22Rv1 (cell line): ENCODE measurements around the gene LHPP.

Experiments
- CTCF ChIP-seq: fragments of 450-650 bp; IDR thresholded peaks from 2 replicates; pipeline ENCODE4 v1.5.1; 2017; ENCODE audit warnings: mild to moderate bottlenecking
- ZFX ChIP-seq: fragments of 450-650 bp; IDR thresholded peaks from 2 replicates; pipeline ENCODE4 v1.6.1; 2017; ENCODE audit warnings: antibody characterized with exemption, borderline replicate concordance

DNA sequence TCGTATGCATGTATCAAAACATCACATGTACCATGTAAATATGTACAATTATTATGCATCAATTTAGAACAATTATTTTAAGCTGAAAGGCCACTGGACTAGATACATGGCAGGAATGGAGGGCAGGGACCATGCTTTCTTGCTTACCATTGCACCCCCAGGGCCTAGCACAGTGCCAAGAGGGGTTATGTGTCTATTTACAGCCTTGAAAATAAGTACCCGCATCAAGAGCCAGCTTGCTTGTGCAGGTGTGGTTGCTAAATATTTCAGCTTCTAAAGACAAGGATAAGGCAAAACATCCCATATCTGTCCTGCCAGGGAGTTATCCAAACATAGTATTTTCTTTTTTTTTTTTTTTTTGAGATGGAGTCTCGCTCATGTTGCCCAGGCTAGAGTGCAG is 28.2 kb upstream of the LHPP start:
- TF ChIP-seq CTCF (no peak), ZFX (no peak)
